H1 (cell line): ENCODE results near the gene MYNN. TPM values are rescaled to one million over a fixed set of nuclear protein-coding genes. Genes with fewer than 3 reads are reported as not detected.

Experiments used
- CTCF ChIA-PET: fragments of 300-600 bp; sonication (Branson Sonifier 250); formaldehyde crosslinking; loops from one replicate; lab custom pipeline; 2021; ENCODE audit not compliant: partially characterized antibody; lab: Charles Lee
- POLR2A ChIA-PET: fragments of 300-600 bp; sonication (Branson Sonifier 250); formaldehyde crosslinking; loops from one replicate; lab custom pipeline; 2021; ENCODE audit warnings: inconsistent platforms; ENCODE audit not compliant: partially characterized antibody; lab: Charles Lee
- DNase-seq, 2 experiments: peaks; one replicate each; pipeline versions ENCODE4 v3.0.0 to v3.0.0-alpha.2; 2010 to 2022; ENCODE audit warnings: low spot score in 2 of 2, low read depth in 1 of 2, mixed read lengths in 1 of 2
- FAIRE-seq: peaks from 2 replicates; lab custom pipeline; 2011; peaks lifted over from hg19 to GRCh38; lab: Jason Lieb, UNC
- H2AFZ ChIP-seq: 2 replicates; pipeline ENCODE4 v1.8.1; 2012; ENCODE audit warnings: low read length, inconsistent platforms
- H2AK5ac ChIP-seq: 2 replicates; pipeline ENCODE4 v1.6.1; 2013; ENCODE audit warnings: low read depth, low read length
- H2BK120ac ChIP-seq: replicated peaks from 2 replicates; pipeline ENCODE3; 2013; ENCODE audit warnings: low read depth, low read length, inconsistent platforms
- H2BK12ac ChIP-seq: 2 replicates; pipeline ENCODE4 v1.6.1; 2013; ENCODE audit warnings: low read depth, low read length
- H2BK15ac ChIP-seq: 2 replicates; pipeline ENCODE4 v1.6.1; 2013; ENCODE audit warnings: low read length
- H2BK20ac ChIP-seq: 2 replicates; pipeline ENCODE4 v1.6.1; 2013; ENCODE audit warnings: low read length
- H2BK5ac ChIP-seq: 2 replicates; pipeline ENCODE4 v1.6.1; 2013; ENCODE audit warnings: low read depth, low read length
- H3K14ac ChIP-seq: 2 replicates; pipeline ENCODE4 v1.6.1; 2013; ENCODE audit warnings: inconsistent platforms; ENCODE audit not compliant: insufficient read length
- H3K18ac ChIP-seq: 2 replicates; pipeline ENCODE4 v1.6.1; 2013; ENCODE audit warnings: low read length; ENCODE audit errors: extremely low read depth
- H3K23ac ChIP-seq: 2 replicates; pipeline ENCODE4 v1.6.1; 2013; ENCODE audit warnings: inconsistent platforms; ENCODE audit not compliant: insufficient read length
- H3K23me2 ChIP-seq: 2 replicates; pipeline ENCODE4 v1.6.1; 2013; ENCODE audit warnings: low read depth, low read length
- H3K27ac ChIP-seq: 2 replicates; pipeline ENCODE4 v1.6.1; 2011; ENCODE audit warnings: low read depth, low read length, inconsistent platforms
- H3K27me3 ChIP-seq, 4 experiments: replicated peaks in 1 of 4; 1 replicate in 1 of 4; 2 replicates in 3 of 4; pipeline versions ENCODE4 v1.6.1 to v1.8.1; 2011 to 2013; ENCODE audit warnings: low read length in 3 of 4, mild to moderate bottlenecking in 3 of 4, inconsistent platforms in 2 of 4, mixed read lengths in 2 of 4, moderate library complexity in 1 of 4; ENCODE audit not compliant: control insufficient read depth in 3 of 4, insufficient read depth in 3 of 4; ENCODE audit errors: extremely low read depth in 1 of 4
- H3K36me3 ChIP-seq, 4 experiments: 2 replicates each; pipeline versions ENCODE4 v1.6.1 to v1.8.1; 2011 to 2013; ENCODE audit warnings: mild to moderate bottlenecking in 4 of 4, low read length in 3 of 4, moderate library complexity in 2 of 4, control low read depth in 1 of 4, inconsistent platforms in 1 of 4; ENCODE audit not compliant: insufficient read depth in 4 of 4, control insufficient read depth in 2 of 4
- H3K4ac ChIP-seq: replicated peaks from 2 replicates; pipeline ENCODE3; 2013; ENCODE audit warnings: low read length, low read depth, mixed read lengths, inconsistent platforms; ENCODE audit not compliant: insufficient read length
- H3K4me1 ChIP-seq, 4 experiments: replicated peaks in 1 of 4; 1 replicate in 1 of 4; 2 replicates in 3 of 4; pipeline versions ENCODE4 v1.6.1 to v1.8.1; 2011 to 2013; ENCODE audit warnings: low read length in 3 of 4, inconsistent platforms in 2 of 4, mixed read lengths in 1 of 4; ENCODE audit not compliant: insufficient read depth in 4 of 4, control insufficient read depth in 3 of 4
- H3K4me2 ChIP-seq, 2 experiments: 2 replicates each; pipeline versions ENCODE4 v1.6.1 to v1.8.1; 2011 to 2013; ENCODE audit warnings: low read depth in 2 of 2, low read length in 2 of 2, control low read depth in 1 of 2, inconsistent platforms in 1 of 2, mild to moderate bottlenecking in 1 of 2; ENCODE audit not compliant: insufficient read depth in 1 of 2
- H3K4me3 ChIP-seq, 4 experiments: fragments of 200-600, 300-600 bp in 1 of 4; sonication (generic), shearing (Covaris generic), sonication (Bioruptor Twin) in 1 of 4; 2 replicates each; pipeline versions ENCODE4 v1.5.1 to v1.8.1; 2011 to 2016; ENCODE audit warnings: low read length in 4 of 4, low read depth in 3 of 4, control low read depth in 2 of 4, inconsistent platforms in 2 of 4, mild to moderate bottlenecking in 2 of 4, mixed read lengths in 1 of 4, moderate library complexity in 1 of 4; ENCODE audit not compliant: insufficient read depth in 2 of 4; ENCODE audit errors: extremely low read depth in 1 of 4
- H3K56ac ChIP-seq: replicated peaks from 2 replicates; pipeline ENCODE3; 2013; ENCODE audit warnings: low read depth, mild to moderate bottlenecking, mixed read lengths, low read length, inconsistent platforms; ENCODE audit not compliant: insufficient read length
- H3K79me1 ChIP-seq: 2 replicates; pipeline ENCODE4 v1.6.1; 2013; ENCODE audit warnings: low read depth, low read length, control low read depth
- H3K79me2 ChIP-seq, 2 experiments: 2 replicates each; pipeline versions ENCODE4 v1.6.1 to v1.8.1; 2012 to 2013; ENCODE audit warnings: low read length in 2 of 2, mild to moderate bottlenecking in 2 of 2, inconsistent platforms in 1 of 2; ENCODE audit not compliant: insufficient read depth in 2 of 2, control insufficient read depth in 1 of 2
- H3K9ac ChIP-seq, 4 experiments: replicated peaks in 1 of 4; 1 replicate in 1 of 4; 2 replicates in 3 of 4; pipeline versions ENCODE4 v1.6.1 to v1.8.1; 2011 to 2013; ENCODE audit warnings: low read depth in 3 of 4, low read length in 3 of 4, control low read depth in 2 of 4, mild to moderate bottlenecking in 2 of 4, moderate library complexity in 2 of 4, inconsistent platforms in 1 of 4; ENCODE audit errors: extremely low read depth in 1 of 4
- H3K9me3 ChIP-seq, 2 experiments: 2 replicates each; pipeline versions ENCODE4 v1.6.1 to v1.8.1; 2012 to 2013; ENCODE audit warnings: mild to moderate bottlenecking in 2 of 2, moderate library complexity in 2 of 2, control low read depth in 1 of 2, inconsistent platforms in 1 of 2, low read depth in 1 of 2, low read length in 1 of 2, mixed read lengths in 1 of 2; ENCODE audit not compliant: insufficient read depth in 2 of 2
- H4K20me1 ChIP-seq, 2 experiments: replicated peaks in 1 of 2; 2 replicates each; pipeline versions ENCODE3 to v1.8.1; 2011 to 2013; ENCODE audit warnings: inconsistent platforms in 2 of 2, low read length in 2 of 2, mild to moderate bottlenecking in 1 of 2; ENCODE audit not compliant: insufficient read depth in 2 of 2, control insufficient read depth in 1 of 2
- H4K5ac ChIP-seq: 2 replicates; pipeline ENCODE4 v1.6.1; 2013; ENCODE audit warnings: low read length, low read depth, mixed read lengths, inconsistent platforms; ENCODE audit not compliant: insufficient read length
- H4K8ac ChIP-seq: 2 replicates; pipeline ENCODE4 v1.8.0; 2013; ENCODE audit warnings: mild to moderate bottlenecking, moderate library complexity, low read length, inconsistent platforms; ENCODE audit not compliant: insufficient read depth; ENCODE audit errors: extremely low read depth
- H4K91ac ChIP-seq: replicated peaks from 2 replicates; pipeline ENCODE3; 2013; ENCODE audit warnings: low read length, mixed read lengths, inconsistent platforms; ENCODE audit not compliant: insufficient read length
- PHF8 ChIP-seq: fragments of 200-600 bp; sonication (generic); conservative IDR thresholded peaks from 2 replicates; pipeline ENCODE4 v1.7.1; 2012; ENCODE audit warnings: low read depth, mild to moderate bottlenecking, inconsistent platforms, low read length, moderate library complexity
- SAP30 ChIP-seq: fragments of 300-600 bp; sonication (generic); IDR thresholded peaks from 2 replicates; pipeline ENCODE4 v1.7.1; 2012; ENCODE audit warnings: low read length, moderate library complexity, mild to moderate bottlenecking, inconsistent platforms; ENCODE audit not compliant: insufficient read depth, insufficient replicate concordance
- SIRT6 ChIP-seq: IDR thresholded peaks from one replicate; pipeline ENCODE4 v1.7.1; 2012; ENCODE audit warnings: low read length, inconsistent platforms
- SRF ChIP-seq: IDR thresholded peaks from 2 replicates; pipeline ENCODE4 v1.6.1; 2011; ENCODE audit warnings: mild to moderate bottlenecking, low read depth, low read length, moderate library complexity
- WGBS, 2 experiments: shearing (Covaris generic) in 1 of 2; methylation state at CpG; one replicate each; pipeline versions ENCODE4 v1.1.6 to v1.1.7; 2013 to 2015; ENCODE audit warnings: low lambda C conversion rate in 2 of 2, mixed read lengths in 2 of 2, inconsistent platforms in 1 of 2, low coverage in 1 of 2, missing lambda C conversion rate in 1 of 2; ENCODE audit not compliant: insufficient replicate concordance in 2 of 2, insufficient coverage in 1 of 2, insufficient read length in 1 of 2; ENCODE audit errors: extremely low coverage in 1 of 2, missing lambda C conversion rate in 1 of 2; 5-methylcytosine and 5-hydroxymethylcytosine counted together
- polyA plus RNA-seq, 7 experiments: library from polyadenylated mRNA; depleted of rRNA in 3 of 7; stranded (reverse) in 5 of 7; unstranded in 2 of 7; fragments of >200 nt in 5 of 7; fragments of 200-250 nt in 2 of 7; gene quantifications; 1 replicate in 5 of 7; 2 replicates in 1 of 7; 4 replicates in 1 of 7; pipeline versions ENCODE4 v1.2.1 to v1.2.3, GENCODE V29; 2011 to 2013; ENCODE audit warnings: missing spikeins in 2 of 7, mixed read lengths in 2 of 7
- total RNA-seq: library from RNA; stranded (reverse); fragmentation: NEBNext Ultra II Directional; extraction: Animal tissue kit (Norgen Biotek cat#: 25700); gene quantifications from 2 replicates; pipeline ENCODE4 v1.2.1, GENCODE V29; 2021

Gene MYNN
- total and polyA plus RNA-seq, 2 of the 8 experiments (the other 6 are each of a cell fraction or from before 2014, with no cell fraction given), result 7.3 to 15.2 TPM

- no peak overlapping the region for H3K9ac ChIP-seq
- no peak overlapping the region for H2AK5ac ChIP-seq
- no peak overlapping the region for H3K4me3 ChIP-seq
- H3K27ac ChIP-seq, result no peak overlapping the region
- H3K4me1 ChIP-seq, result no peaks in the 10 kb centered on the region
- no peak overlapping the region for H3K4ac ChIP-seq
- H3K18ac ChIP-seq, result no peak overlapping the region
- H4K20me1 ChIP-seq, result no peaks in the 10 kb centered on the region
- H4K8ac ChIP-seq, result no peak overlapping the region
- H3K79me1 ChIP-seq, result no peaks in the 10 kb centered on the region
- H2BK5ac ChIP-seq, result no peak overlapping the region
- no peak for DNase-seq
- peak overlapping the region; percentile 86; the same call in 1 of the 2 replicates for H2AFZ ChIP-seq
- POLR2A ChIA-PET, result interaction anchor here (0.8 kb wide), 1 partner anchor 10 kb away, joined by 4 read pairs; no protein-coding TSS in a partner anchor
- no peaks in the 10 kb centered on the region for H3K79me2 ChIP-seq
- no peak overlapping the region for H3K4me2 ChIP-seq
- H4K91ac ChIP-seq, result no peak overlapping the region
- H2BK120ac ChIP-seq, result no peak overlapping the region
- no peak overlapping the region for H3K14ac ChIP-seq
- H3K56ac ChIP-seq, result no peak overlapping the region
- no peak overlapping the region for H2BK15ac ChIP-seq
- no peaks in the 10 kb centered on the region for H3K27me3 ChIP-seq
- TF ChIP-seq PHF8, result no peak
- no peak for TF ChIP-seq SIRT6
- no peak for TF ChIP-seq SAP30
- TF ChIP-seq SRF, result no peak
- TF ChIP-seq, all 59 proteins: peak for 0
- CTCF ChIA-PET, result interaction anchor here (0.6 to 1.5 kb wide), 3 partner anchors 10 to 26 kb away, joined by 3 to 4 read pairs (median 3); no protein-coding TSS in a partner anchor
- no peak for FAIRE-seq
- H3K23me2 ChIP-seq, result no peaks in the 10 kb centered on the region
- no peak overlapping the region for H3K23ac ChIP-seq
- H4K5ac ChIP-seq, result no peak overlapping the region
- H2BK20ac ChIP-seq, result no peak overlapping the region
- H2BK12ac ChIP-seq, result no peak overlapping the region
- WGBS, 2 experiments, result 83% methylated on average over 1 of the region's 1 CpG; no CpG with 5 or more reads in 1 of the 2 experiments
- H3K9me3 ChIP-seq, result no peaks in the 10 kb centered on the region
- no peaks in the 10 kb centered on the region for H3K36me3 ChIP-seq
Observed at GRCh38 chr3:169835533-169835932, 62.3 kb downstream of the MYNN start.
